ENCODE measurements around the gene KCNQ5.

KCNQ5 gene

DNA sequence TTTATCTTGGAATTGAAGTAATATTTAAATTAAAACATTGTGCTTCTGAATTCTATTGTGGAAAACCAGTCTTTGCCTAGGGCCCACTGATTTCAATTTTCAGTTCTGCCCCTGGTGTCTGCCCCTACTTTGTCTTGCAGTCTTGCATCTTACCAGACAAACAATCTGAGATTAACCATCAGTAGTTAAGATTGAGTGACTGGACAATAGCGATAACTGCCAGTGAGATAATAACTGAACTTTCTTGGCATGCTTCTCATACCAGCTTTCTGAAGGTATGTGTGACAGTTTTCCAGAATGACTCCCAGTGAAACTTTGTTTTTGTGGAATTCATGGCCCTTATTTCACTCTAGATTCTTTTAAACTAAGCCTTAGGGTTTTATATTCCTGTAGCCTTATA is 53.5 kb downstream of the KCNQ5 start:
- no peak for DNase-seq (ENCODE audit: low read depth, low spot score)

GRCh38 chr6:72676995-72677394 is 55.1 kb downstream of the KCNQ5 start:
- DNase-seq (ENCODE audit: low read depth, low spot score): no peak

DNA sequence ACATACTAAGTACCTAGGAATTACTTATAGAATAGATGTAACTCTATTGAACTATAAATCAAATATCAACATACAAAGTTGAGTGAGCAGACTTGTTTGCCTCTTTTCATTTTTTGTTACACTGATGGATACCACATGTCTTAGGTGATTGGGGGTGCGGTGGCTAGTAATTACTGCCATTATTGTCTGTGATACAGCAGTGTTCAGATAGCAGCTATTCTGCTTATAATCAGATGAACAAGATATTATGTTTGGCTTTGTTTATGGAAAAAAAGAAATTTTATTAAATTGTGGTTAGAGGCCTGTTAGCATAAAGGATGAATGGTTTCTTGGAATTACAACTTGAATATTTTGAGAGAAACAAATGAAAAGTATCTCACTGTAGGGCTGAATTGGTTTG is 55.9 kb downstream of the KCNQ5 start:
- DNase-seq (ENCODE audit: low read depth, low spot score): no peak

DNA sequence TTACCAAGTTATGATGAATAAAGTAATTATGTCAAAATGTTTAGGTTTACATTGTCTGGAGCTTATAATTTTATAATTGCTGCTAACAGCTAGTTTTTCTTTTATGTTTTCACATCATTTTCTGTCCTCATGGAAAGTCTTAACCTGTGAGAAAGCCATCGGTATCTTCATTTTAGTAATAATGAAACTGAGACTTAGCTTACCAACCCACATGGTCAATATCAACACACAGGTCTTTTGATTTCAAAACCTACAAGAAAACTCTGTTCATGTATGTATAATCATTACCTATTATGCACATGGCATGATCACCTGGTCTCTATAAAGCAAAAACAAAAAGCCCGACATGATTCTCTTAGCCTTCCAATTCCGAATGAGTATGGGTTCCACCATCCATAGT is 61.9 kb downstream of the KCNQ5 start:
- no peak for DNase-seq (ENCODE audit: low read depth, low spot score)

GRCh38 chr6:72689107-72689954 is 67.5 kb downstream of the KCNQ5 start:
- DNase-seq (ENCODE audit: low read depth, low spot score): no peak

- DNase-seq (ENCODE audit: low read depth, low spot score): no peak
Observed at GRCh38 chr6:72691249-72691648, 69.4 kb downstream of the KCNQ5 start.

DNA sequence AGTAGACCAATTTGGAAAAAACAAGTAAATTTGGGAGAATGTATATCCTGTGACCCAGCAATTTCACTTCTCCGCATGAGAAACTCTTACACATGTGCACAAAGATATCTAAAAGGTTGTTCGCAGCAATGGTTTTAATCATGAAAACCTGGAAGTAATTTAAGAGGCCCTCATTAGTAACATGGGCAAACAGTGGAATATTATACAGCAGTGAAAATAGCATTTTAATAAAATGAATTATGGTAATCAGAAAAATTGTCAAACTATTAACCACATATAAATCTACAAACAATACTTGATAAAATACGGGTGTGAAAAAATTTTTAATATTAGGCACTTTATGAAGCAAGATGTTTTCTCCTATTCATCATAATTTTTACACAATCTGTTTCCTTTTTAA is 74.2 kb downstream of the KCNQ5 start:
- no peak for DNase-seq (ENCODE audit: low read depth, low spot score)

GRCh38 chr6:72699159-72699558 is 77.3 kb downstream of the KCNQ5 start:
- DNase-seq (ENCODE audit: low read depth, low spot score): no peak

GRCh38 chr6:72702421-72702820 is 80.6 kb downstream of the KCNQ5 start:
- DNase-seq (ENCODE audit: low read depth, low spot score): no peak

- DNase-seq (ENCODE audit: low read depth, low spot score): no peak
Observed at GRCh38 chr6:72703093-72703492, 81.2 kb downstream of the KCNQ5 start.

DNA sequence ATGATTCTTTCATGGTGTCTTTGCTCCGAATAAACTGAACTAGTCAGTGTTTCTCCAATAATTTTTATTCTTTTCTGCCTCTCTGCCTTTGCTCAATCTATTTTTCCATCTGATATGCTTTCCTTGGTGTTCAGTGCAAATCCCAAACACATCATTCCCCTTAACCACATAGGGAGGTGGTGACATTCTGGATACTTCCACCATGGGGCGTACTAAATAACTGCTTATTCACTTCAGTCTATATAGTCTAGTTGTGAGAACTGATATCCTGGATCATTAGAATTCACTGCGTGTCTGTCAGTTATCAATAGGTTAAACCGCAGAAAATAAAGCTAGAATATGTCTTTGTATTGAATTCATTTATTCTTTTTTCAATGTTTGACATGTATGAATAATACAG is 83.1 kb downstream of the KCNQ5 start:
- no peak for DNase-seq (ENCODE audit: low read depth, low spot score)

- peak; percentile 58 for DNase-seq (ENCODE audit: low read depth, low spot score)
Observed at GRCh38 chr6:72709431-72709830, 87.6 kb downstream of the KCNQ5 start.

- no peak for DNase-seq (ENCODE audit: low read depth, low spot score)
Observed at GRCh38 chr6:72711731-72712130, 89.9 kb downstream of the KCNQ5 start.

GRCh38 chr6:72712910-72713309 is 91.0 kb downstream of the KCNQ5 start:
- DNase-seq (ENCODE audit: low read depth, low spot score): peak; percentile 34

- DNase-seq (ENCODE audit: low read depth, low spot score): no peak
Observed at GRCh38 chr6:72715119-72715518, 93.3 kb downstream of the KCNQ5 start.

- DNase-seq (ENCODE audit: low read depth, low spot score): no peak
Observed at GRCh38 chr6:72716916-72717315, 95.1 kb downstream of the KCNQ5 start.

DNA sequence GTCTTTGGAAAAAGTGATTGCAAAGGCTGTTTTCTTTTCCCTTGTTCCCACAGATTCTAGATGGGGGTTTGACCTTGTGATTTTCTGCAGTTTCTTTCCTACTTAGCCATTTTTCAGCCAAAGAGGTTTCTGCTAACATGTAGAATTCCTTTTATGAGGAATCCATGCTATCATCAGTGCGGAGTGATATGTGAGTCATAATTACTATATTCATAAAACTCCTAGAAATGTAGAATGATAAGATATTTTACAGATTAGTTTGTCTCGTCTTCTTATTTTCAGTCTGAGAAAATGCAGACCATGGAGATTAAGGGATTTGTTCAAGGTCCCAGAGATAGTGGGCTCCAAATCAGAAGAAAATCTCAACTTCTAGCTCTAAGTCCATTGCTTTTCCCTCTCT is 98.6 kb downstream of the KCNQ5 start:
- no peak for DNase-seq (ENCODE audit: low read depth, low spot score)

DNA sequence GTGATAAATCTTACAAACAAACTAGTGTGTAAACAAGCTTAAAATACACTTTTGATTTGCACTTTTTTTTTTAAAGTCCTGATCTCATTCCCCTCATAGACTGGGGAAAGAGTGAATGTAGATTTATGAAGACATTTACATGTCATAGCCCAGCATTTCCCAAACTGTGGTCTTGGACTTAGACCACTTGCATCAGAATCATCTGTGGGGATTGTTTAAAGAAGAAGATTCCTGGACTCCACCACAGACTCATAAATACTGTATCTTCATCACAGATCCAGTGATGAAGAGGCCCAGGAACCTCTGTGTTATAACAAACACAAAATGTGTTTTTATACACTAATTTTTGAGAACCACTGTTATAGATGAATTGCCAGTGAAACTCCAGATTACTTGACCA is 99.5 kb downstream of the KCNQ5 start:
- DNase-seq (ENCODE audit: low read depth, low spot score): no peak

DNA sequence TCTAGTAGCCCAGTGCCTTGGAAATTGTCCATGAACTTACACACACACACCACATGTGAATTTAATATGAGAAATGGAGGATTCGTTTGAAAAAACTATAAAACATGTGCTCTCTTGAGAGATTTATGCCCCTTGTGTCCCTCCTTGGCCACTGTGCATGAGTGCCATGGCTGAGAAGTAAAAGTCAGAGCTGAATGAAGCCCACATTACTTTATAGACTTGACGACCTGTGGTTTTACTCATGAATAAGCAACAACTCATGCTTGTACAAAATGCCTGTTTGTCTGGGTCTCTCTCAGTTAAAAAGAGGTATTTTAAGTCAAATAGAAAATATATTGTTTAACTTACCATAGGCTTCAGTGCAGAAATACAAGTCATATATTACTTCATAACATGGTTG is 102.7 kb downstream of the KCNQ5 start:
- no peak for DNase-seq (ENCODE audit: low read depth, low spot score)

- no peak for DNase-seq (ENCODE audit: low read depth, low spot score)
Observed at GRCh38 chr6:72728706-72729343, 107.0 kb downstream of the KCNQ5 start.

DNA sequence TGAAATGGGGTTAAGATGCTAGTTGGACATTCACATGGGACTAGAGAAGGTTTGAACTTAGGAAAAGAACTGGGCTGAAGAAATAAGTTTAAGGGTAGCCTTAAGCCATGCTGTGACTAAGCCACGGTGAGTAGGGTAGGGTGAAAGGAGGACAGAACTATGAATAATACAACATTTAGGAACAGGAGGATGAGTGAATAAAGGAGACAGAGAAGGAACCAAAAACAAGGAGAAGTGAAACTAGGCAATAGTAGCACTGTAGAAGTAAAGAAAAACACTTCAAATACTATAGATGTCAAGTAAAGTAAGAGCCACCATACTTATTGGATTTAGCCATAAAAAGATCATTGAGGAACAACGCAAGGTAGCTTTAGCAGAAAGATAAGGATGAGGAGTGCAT is 111.2 kb downstream of the KCNQ5 start:
- DNase-seq (ENCODE audit: low read depth, low spot score): no peak

DNA sequence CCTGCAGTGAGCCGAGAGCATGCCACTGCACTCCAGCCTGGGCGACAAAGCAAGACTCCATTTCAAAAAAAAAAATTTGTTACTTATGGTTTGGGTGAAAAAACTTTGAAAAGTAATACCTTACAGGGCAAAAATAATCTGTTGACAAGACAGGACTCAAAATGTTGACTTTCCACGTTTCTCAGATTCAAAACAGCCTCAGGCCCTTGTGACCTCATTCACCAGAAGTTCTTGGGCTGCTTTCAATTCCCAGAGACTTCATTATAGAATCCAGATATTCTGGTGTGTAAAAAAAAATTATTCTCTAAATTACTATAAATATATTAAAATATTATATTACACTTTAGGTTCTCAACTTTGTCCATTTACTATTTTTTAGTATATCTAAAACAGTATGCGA is 116.2 kb downstream of the KCNQ5 start:
- DNase-seq (ENCODE audit: low read depth, low spot score): no peak

DNA sequence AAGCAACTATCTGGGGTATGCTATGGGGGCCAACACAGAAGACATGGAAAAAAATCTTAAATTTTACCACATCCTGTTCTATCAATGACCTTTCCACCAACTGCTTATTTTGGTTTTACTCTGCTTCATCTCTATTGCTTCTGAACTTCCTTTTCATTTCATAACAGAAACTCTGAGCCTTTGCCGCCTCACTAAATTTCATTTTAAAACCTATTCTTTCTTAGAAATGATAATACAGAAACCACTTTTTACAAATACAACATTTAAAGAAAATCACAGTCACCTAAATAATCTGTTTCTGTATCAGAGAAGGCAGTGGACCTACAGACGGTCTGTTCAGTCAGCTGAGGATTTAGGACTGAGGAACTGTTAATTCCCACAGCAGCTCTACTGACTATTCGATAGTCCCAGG is 117.5 kb downstream of the KCNQ5 start:
- DNase-seq (ENCODE audit: low read depth, low spot score): no peak

Data from brain pericyte (primary cell).